Activated CD8-positive, alpha-beta memory T cell treated with anti-CD3 and anti-CD28 coated beads, Interleukin-2, amount 50 U/mL, for 1 hour (primary cell): ENCODE results near the gene PRKCA.

Source experiments
- DNase-seq: peaks from one replicate; pipeline ENCODE4 v3.0.0-alpha.2; 2020; ENCODE audit errors: extremely low read depth

Gene PRKCA

DNA sequence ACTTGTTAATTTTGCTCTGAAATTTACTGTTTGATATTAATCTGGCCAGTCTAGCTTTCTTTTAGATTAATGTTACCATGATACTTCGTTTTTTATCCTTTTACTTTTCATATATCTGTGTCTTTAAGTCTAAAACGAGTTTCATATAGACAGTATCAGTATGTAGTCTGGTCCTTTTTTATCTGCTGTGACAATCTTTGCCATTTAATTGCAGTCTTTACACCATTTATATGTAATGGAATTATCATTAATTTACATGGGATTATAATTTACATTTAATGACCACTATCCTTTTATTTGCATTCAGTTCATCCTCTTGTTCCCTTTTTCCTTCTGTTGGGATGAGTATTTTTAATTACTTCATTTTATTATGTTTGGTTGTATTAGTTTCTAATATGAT, 243.5 kb downstream of the PRKCA start:
- no peak for DNase-seq

DNA sequence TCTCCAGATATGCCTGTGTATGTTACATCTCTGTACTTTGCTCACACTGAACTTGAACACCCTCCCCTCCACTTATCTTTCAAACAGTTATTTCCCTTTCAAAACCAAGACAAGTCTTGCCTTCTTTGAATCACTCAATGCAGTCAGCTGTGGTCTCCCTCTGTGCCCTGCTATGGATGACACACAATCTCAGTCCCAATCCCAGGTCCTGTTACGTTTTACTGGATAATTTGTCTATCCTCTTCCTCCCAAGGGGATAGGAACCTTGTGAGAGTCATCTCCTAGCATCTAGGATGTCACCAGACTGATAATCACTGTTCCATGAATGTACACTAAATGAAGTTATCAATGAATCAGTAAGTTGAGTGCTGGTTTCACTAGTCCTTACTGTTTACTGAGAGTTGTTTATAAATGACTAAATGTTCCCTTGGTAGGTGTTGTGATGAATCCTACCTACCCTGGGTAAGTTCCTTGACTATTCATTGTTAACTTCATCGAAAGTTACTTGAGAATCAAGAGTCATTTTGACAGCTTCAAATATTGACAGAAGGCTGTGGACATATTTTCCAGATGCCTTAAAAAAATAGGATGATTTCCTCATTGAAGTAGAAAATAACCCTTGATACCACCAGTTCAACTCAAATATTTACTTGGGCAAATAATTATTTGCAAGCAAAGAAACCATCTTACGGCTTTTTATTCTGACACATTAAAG, 244.9 kb downstream of the PRKCA start:
- no peak for DNase-seq

DNA sequence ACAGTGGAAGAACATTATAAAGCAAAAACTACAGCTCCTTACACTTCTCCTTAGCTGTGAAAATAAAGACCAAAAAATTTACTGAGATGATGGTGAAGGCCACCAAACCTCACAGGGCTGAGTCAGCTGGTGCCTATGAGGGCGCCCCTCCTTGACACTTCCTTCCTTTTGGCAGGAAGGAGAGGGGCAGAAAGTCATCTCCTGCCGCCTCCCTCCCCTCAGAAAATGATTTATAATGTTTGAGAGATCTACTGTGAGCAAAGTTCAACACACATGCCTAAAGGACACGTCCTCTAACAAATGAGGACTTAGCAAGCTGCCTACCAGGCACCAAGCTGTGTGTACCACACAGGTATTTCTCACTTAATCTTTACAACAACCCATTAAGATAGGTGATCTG, 245.7 kb downstream of the PRKCA start:
- DNase-seq, result peak; percentile 2

DNA sequence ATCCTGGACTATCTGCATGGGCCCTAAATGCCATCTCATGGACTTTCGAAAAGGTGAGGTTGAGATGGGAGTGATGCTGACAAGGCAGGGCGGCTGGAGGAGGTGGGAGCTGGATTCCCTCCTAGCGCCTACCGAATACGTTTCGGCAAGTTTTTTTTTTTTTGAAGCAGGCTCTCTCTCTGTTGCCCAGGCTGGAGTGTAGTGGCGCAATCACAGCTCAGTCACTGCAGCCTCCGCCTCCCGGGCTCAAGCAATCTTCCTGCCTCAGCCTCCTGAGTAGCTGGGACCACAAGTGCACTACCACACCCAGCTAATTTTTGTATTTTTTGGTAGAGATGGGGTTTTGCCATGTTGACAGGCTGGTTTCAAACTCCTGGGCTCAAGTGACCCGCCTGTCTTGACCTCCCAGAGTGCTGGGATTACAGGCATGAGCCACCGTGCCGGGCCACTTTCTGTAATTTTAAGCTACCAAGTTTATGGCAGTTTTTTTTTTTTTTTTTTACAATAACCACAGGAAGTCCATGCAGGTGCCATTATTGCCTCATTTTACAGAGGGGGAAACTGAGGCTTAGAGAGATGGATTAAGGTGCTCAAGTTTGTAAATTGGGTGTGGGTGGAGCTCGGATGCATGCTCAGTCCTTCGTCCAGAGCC, 246.4 kb downstream of the PRKCA start:
- DNase-seq, result no peak

DNA sequence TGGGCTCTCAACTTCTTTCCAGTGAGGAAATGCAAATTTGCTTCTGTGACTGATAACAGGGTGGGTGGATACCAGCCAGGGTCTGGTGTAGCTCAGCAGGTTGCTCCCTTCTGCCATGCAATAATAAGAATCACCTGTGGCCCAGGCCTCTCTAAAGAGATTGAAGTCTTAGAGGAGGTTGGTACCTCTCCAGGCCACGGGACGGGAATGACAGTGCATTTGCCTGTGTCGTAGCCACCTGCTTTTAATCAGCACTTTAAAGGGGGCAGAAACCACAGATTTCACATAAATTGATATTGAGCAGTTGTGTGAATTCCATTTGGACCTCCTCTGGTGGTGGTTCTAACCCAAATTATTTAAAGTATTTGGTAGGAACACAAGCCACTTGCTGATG, 246.9 kb downstream of the PRKCA start:
- no peak for DNase-seq

DNA sequence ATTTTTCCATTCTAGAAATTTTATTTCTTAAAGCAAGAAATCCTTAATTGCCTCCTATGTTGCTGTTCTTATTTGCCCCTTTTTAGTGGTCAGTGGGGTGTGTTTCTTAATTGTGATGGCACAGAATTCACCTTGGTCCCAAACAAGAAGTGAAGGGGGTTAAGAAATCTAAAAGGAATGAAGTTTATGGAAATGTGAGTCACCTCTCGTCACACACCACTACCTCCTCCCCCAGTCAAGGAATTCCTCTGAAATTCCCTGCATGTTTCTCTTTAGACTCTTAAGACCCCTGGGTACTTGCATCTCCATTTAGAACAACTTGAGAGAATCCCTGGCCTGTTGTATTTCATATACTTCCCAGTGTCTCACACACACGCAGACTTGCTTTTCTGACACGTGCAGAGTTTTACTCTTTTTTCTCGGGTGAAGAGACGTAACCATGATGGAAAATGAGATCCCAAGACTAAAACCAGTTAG, 247.4 kb downstream of the PRKCA start:
- DNase-seq, result no peak

- no peak for DNase-seq
Observed at GRCh38 chr17:66551839-66552238, 249.4 kb downstream of the PRKCA start.

GRCh38 chr17:66552371-66552770, 250.0 kb downstream of the PRKCA start:
- no peak for DNase-seq

GRCh38 chr17:66555605-66556004, 253.2 kb downstream of the PRKCA start:
- no peak for DNase-seq

- no peak for DNase-seq
Observed at GRCh38 chr17:66557200-66557599, 254.8 kb downstream of the PRKCA start.

- no peak for DNase-seq
Observed at GRCh38 chr17:66557886-66558285, 255.5 kb downstream of the PRKCA start.

GRCh38 chr17:66560691-66561090, 258.3 kb downstream of the PRKCA start:
- no peak for DNase-seq

DNA sequence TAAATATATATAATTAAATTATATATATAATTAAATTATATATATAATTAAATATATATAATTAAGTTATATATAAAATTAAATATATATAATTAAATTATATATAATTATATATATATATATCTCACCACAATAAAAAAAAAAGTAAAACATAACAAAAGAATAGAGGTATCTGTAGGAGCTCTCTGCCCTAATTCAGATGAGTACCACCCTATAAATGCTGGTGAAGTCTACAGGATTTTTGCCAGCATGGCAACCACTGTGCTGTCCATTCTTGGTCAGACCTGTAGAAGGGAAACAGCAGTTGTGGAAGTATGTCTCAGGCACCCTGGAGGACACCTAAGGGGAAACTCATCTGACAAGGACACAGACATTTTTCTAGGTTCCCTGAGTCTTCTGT, 259.7 kb downstream of the PRKCA start:
- no peak for DNase-seq

DNA sequence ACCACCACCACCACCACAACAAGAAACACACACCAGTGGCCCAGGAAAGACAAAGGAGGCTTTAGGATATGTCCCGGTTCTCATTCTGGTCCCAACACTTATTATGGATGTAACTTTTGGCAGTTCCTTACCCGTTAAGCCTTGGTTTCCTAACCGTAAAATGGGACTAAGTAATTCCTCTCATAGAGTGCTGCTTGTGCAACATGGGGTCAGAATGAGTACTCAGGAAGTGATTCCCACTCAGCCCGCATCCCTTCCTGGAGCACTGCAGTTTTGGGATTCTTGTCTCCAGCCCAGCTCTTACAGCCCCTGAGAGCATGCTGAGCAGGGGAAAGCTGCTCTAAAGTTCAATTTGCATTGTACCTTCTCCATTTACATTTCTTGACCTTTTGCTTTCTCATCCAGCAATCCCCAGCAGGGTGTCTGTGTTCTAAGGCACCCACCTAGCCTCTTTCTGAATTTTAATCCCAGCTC, 262.6 kb downstream of the PRKCA start:
- DNase-seq, result no peak

DNA sequence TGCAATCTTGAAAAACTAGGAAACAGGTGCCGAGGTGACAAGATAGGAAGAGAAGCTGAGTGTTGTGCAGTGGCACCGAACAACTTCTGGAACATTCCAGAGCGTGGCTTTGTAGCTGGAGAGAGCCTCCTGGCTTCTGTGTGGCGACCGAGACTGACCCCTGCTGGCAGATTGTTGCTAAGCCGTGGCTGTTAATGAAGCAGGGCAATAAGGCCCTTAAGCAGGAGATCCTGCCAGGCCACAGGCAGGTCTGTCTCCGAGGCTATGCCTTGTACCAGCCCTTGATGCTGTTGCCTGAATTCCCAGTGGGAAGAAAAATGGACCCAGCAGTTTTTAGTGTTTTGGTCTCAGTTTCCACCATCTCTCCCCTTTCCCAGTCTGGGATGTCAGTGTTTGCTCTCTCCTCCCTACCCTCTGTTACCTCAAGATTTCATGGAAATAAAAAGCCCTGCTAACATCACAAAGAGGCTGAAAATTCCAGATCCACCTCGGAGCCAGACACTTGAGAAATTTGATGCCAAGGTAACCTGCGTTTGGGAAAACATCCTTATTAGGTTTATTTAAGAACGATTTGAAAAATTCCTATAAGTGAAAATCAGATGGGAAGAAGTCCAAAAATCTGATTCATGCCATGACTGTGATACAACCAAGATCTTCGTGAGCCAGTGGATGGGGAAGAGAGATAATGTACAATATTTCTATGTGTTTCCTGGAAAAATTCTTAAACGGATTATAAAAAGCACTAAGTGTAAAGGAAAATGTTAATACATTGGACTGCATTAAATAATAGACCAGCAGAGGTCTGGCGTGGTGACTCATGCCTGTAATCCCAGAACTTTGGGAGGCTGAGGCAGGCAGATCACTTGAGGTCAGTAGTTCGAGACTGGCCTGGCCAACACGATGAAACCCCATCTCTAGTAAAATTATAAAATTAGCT, 265.1 kb downstream of the PRKCA start:
- DNase-seq, result peak; percentile 31

- no peak for DNase-seq
Observed at GRCh38 chr17:66569572-66569971, 267.2 kb downstream of the PRKCA start.

GRCh38 chr17:66570447-66571195, 268.2 kb downstream of the PRKCA start:
- DNase-seq, result no peak

GRCh38 chr17:66571745-66572144, 269.3 kb downstream of the PRKCA start:
- no peak for DNase-seq

DNA sequence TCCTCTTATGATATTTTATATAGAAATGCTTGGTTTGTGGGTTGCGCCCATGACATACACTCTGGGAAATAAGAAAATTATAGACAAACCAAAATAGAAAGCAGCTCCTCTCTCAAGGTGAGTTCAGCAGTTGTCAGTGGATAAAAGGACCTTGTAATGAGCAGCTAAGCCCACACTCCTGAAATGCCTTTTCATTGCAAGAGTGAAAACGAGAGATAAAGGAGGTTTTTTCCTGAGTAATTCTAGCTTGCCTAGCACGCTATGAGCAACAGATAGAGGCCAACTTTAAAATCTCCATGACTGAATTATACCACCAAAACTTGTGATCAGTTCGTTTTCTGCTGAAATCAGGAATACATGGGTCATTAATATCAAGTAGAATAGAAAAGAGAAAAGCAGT, 270.7 kb downstream of the PRKCA start:
- DNase-seq, result no peak

DNA sequence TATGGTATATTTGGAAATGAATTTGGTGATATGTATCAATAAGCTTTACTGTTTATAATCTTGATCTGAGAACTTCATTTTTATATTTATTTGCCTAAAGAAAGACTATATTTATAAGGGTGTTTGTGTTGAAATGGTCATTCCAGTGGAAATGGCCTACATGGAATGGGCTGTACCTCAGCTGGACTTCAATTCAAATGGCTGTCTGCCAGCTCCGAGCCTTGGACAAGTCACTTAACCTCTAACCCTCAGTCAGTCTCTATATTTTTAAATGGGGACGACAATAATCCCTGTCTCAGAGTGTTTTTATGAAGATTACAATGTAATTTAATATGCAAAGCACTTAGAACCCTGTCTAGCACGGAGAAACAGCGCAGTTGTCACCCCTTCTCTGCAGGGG, 271.7 kb downstream of the PRKCA start:
- no peak for DNase-seq

GRCh38 chr17:66576473-66576872, 274.1 kb downstream of the PRKCA start:
- DNase-seq, result no peak

DNA sequence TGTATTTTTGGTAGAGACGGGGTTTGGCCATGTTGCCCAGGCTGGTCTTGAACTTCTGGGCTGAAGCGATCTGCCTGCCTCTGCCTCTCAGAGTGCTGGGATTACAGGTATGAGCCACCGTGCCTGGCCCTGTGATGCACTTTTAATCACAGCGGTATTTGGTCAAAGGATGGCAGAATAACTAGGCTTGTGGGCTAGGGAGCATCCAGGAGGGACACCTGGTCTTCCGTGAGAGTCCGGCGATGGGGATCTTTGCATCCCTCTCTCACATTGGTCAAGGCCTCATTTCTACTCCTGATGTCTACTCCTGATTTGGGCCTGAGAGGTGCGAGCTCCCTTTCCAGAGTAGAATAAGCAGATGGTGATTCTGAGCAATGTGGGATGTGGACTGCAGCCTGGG, 274.6 kb downstream of the PRKCA start:
- DNase-seq, result no peak
